Measurements from ENCODE around the gene PLCZ1.

PLCZ1 gene

GRCh38 chr12:18676996-18677588 lies 60.7 kb downstream of the PLCZ1 start:
- TF ChIP-seq CTCF (IDR thresholded peaks at IDR 0.05; ENCODE audit: poor library complexity, severe bottlenecking) = no peak
- Histone ChIP-seq H3K9me3 (ENCODE audit: severe bottlenecking) (no peaks in the 10 kb centered on the region), H3K4me1 (ENCODE audit: insufficient read depth, poor library complexity, severe bottlenecking) (no peaks in the 10 kb centered on the region), H3K27me3 (ENCODE audit: insufficient read depth, poor library complexity, severe bottlenecking) (no peaks in the 10 kb centered on the region), H3K36me3 (ENCODE audit: low read depth) (no peaks in the 10 kb centered on the region), H3K27ac (ENCODE audit: poor library complexity, severe bottlenecking) (no peak overlapping the region), H3K4me3 (ENCODE audit: severe bottlenecking) (no peak overlapping the region)
- DNase-seq (ENCODE audit: low spot score) (no peak), ATAC-seq (ENCODE audit: low read depth) (no peak)

- ATAC-seq (ENCODE audit: low read depth) = no peak
- Histone ChIP-seq H3K9me3 (ENCODE audit: severe bottlenecking) (no peaks in the 10 kb centered on the region), H3K4me1 (ENCODE audit: insufficient read depth, poor library complexity, severe bottlenecking) (no peaks in the 10 kb centered on the region), H3K27me3 (ENCODE audit: insufficient read depth, poor library complexity, severe bottlenecking) (no peaks in the 10 kb centered on the region), H3K4me3 (ENCODE audit: severe bottlenecking) (no peak overlapping the region), H3K27ac (ENCODE audit: poor library complexity, severe bottlenecking) (no peak overlapping the region), H3K36me3 (ENCODE audit: low read depth) (no peaks in the 10 kb centered on the region)
- TF ChIP-seq CTCF (IDR thresholded peaks at IDR 0.05; ENCODE audit: poor library complexity, severe bottlenecking) = no peak
- no peak for DNase-seq (ENCODE audit: low spot score)
These were observed 61.7 kb downstream of the PLCZ1 start for GRCh38 chr12:18676141-18676540.

- no peak for ATAC-seq (ENCODE audit: low read depth)
- no peak overlapping the region for H3K27ac ChIP-seq (ENCODE audit: poor library complexity, severe bottlenecking)
- TF ChIP-seq CTCF (IDR thresholded peaks at IDR 0.05; ENCODE audit: poor library complexity, severe bottlenecking) = no peak
These were observed 79.0 kb downstream of the PLCZ1 start for GRCh38 chr12:18658829-18659228.

GRCh38 chr12:18658179-18658578 lies 79.6 kb downstream of the PLCZ1 start:
- no peak for DNase-seq (ENCODE audit: low spot score)
- no peak for TF ChIP-seq CTCF (IDR thresholded peaks at IDR 0.05; ENCODE audit: poor library complexity, severe bottlenecking)
- Histone ChIP-seq H3K4me1 (ENCODE audit: insufficient read depth, poor library complexity, severe bottlenecking) (no peaks in the 10 kb centered on the region), H3K27ac (ENCODE audit: poor library complexity, severe bottlenecking) (no peak overlapping the region), H3K9me3 (ENCODE audit: severe bottlenecking) (no peaks in the 10 kb centered on the region), H3K36me3 (ENCODE audit: low read depth) (no peaks in the 10 kb centered on the region), H3K4me3 (ENCODE audit: severe bottlenecking) (no peak overlapping the region), H3K27me3 (ENCODE audit: insufficient read depth, poor library complexity, severe bottlenecking) (no peaks in the 10 kb centered on the region)
- no peak for ATAC-seq (ENCODE audit: low read depth)

More at GRCh38 chr12:18658829-18659228, 79.0 kb downstream of the PLCZ1 start:
- H3K27me3 ChIP-seq (ENCODE audit: insufficient read depth, poor library complexity, severe bottlenecking) = no peaks in the 10 kb centered on the region
- H3K9me3 ChIP-seq (ENCODE audit: severe bottlenecking) = no peaks in the 10 kb centered on the region
- H3K4me3 ChIP-seq (ENCODE audit: severe bottlenecking) = no peak overlapping the region
- H3K36me3 ChIP-seq (ENCODE audit: low read depth) = no peaks in the 10 kb centered on the region
- no peak for DNase-seq (ENCODE audit: low spot score)
- no peaks in the 10 kb centered on the region for H3K4me1 ChIP-seq (ENCODE audit: insufficient read depth, poor library complexity, severe bottlenecking)

- TF ChIP-seq CTCF (IDR thresholded peaks at IDR 0.05; ENCODE audit: poor library complexity, severe bottlenecking) = no peak
- H3K36me3 ChIP-seq (ENCODE audit: low read depth) = no peaks in the 10 kb centered on the region
- H3K27me3 ChIP-seq (ENCODE audit: insufficient read depth, poor library complexity, severe bottlenecking) = no peaks in the 10 kb centered on the region
- H3K27ac ChIP-seq (ENCODE audit: poor library complexity, severe bottlenecking) = no peak overlapping the region
- no peaks in the 10 kb centered on the region for H3K9me3 ChIP-seq (ENCODE audit: severe bottlenecking)
- H3K4me3 ChIP-seq (ENCODE audit: severe bottlenecking) = no peak overlapping the region
- ATAC-seq (ENCODE audit: low read depth) (no peak), DNase-seq (ENCODE audit: low spot score) (no peak)
- no peaks in the 10 kb centered on the region for H3K4me1 ChIP-seq (ENCODE audit: insufficient read depth, poor library complexity, severe bottlenecking)
These were observed 82.5 kb downstream of the PLCZ1 start for GRCh38 chr12:18655351-18655750.

All from RWPE2 (cell line).